ENCODE results near the gene PPP1CB. TPM values are rescaled to one million over a fixed set of nuclear protein-coding genes. Genes with fewer than 3 reads are reported as not detected.

Gene PPP1CB
- total RNA-seq, 1 donor from 2014 or later = 203 TPM

Other genes starting within 250 kb of the PPP1CB start
- gene SPDYA, start 59.0 kb downstream of the PPP1CB start, total RNA-seq = 0.34 TPM in 1 of 2 replicates, not detected in the other
- 9.9 and 11.3 TPM in 2 replicates for gene TRMT61B, start 118.5 kb downstream of the PPP1CB start, total RNA-seq
- 66.0 and 70.3 TPM in 2 replicates for gene WDR43, start 142.8 kb downstream of the PPP1CB start, total RNA-seq
- not detected in 2 replicates for gene TOGARAM2, start 229.5 kb downstream of the PPP1CB start, total RNA-seq

Measured in kidney epithelial cell (primary cell).